Endothelial cell of umbilical vein (primary cell): ENCODE results near the gene METTL8. TPM values are rescaled to one million over a fixed set of nuclear protein-coding genes. Genes with fewer than 3 reads are reported as not detected.

Experiments used
- BruUV-seq: library from RNA; stranded (reverse); fragments of 400-500 nt; replicated peaks from 2 replicates; lab custom pipeline; 2021; lab: Mats Ljungman, UMichigan
- CTCF ChIA-PET: fragments of 300-600, 350-600 bp; sonication (Branson Sonifier 250); formaldehyde crosslinking; loops from one replicate; lab custom pipeline; 2021; ENCODE audit warnings: antibody characterized with exemption, inconsistent platforms; lab: Charles Lee
- POLR2A ChIA-PET: fragments of 300-600, 350-600 bp; sonication (Branson Sonifier 250); formaldehyde crosslinking; loops from one replicate; lab custom pipeline; 2021; ENCODE audit warnings: antibody characterized with exemption, inconsistent platforms; lab: Charles Lee
- DNase-seq: peaks from one replicate; pipeline ENCODE4 v3.0.0-alpha.2; 2011; ENCODE audit warnings: low read depth, low spot score
- FAIRE-seq: peaks from 2 replicates; lab custom pipeline; 2011; peaks lifted over from hg19 to GRCh38; lab: Jason Lieb, UNC
- H2AFZ ChIP-seq: 2 replicates; pipeline ENCODE4 v1.6.0; 2012; ENCODE audit warnings: low read depth, low read length, control low read depth, inconsistent platforms
- H3K27ac ChIP-seq: 2 replicates; pipeline ENCODE4 v1.5.1; 2011; ENCODE audit warnings: low read depth, mild to moderate bottlenecking, control low read depth, low read length, moderate library complexity; ENCODE audit not compliant: insufficient read depth
- H3K27me3 ChIP-seq, 2 experiments: 2 replicates each; pipeline versions ENCODE4 v1.6.0 to v1.6.1; 2011; ENCODE audit warnings: low read length in 2 of 2, mixed read lengths in 1 of 2; ENCODE audit not compliant: control insufficient read depth in 2 of 2, insufficient read depth in 2 of 2
- H3K36me3 ChIP-seq, 2 experiments: 2 replicates in 1 of 2; 3 replicates in 1 of 2; pipeline ENCODE4 v1.5.1; 2011; ENCODE audit warnings: low read length in 2 of 2, mild to moderate bottlenecking in 1 of 2, moderate library complexity in 1 of 2; ENCODE audit not compliant: control insufficient read depth in 2 of 2, insufficient read depth in 2 of 2; ENCODE audit errors: extremely low read depth in 1 of 2
- H3K4me1 ChIP-seq: 3 replicates; pipeline ENCODE4 v1.5.1; 2011; ENCODE audit warnings: mild to moderate bottlenecking, low read length; ENCODE audit not compliant: control insufficient read depth, insufficient read depth; ENCODE audit errors: extremely low read depth
- H3K4me2 ChIP-seq: 2 replicates; pipeline ENCODE4 v1.6.1; 2011; ENCODE audit warnings: low read length, control low read depth, mixed read lengths; ENCODE audit not compliant: insufficient read depth
- H3K4me3 ChIP-seq, 3 experiments: fragments of 200-600 bp in 1 of 3; sonication (generic), shearing (Covaris generic) in 1 of 3; replicated peaks in 1 of 3; 2 replicates each; pipeline ENCODE4 v1.5.1; 2011 to 2016; ENCODE audit warnings: control low read depth in 3 of 3, low read length in 3 of 3, mild to moderate bottlenecking in 2 of 3, inconsistent platforms in 1 of 3, low read depth in 1 of 3, moderate library complexity in 1 of 3; ENCODE audit not compliant: insufficient read depth in 1 of 3
- H3K79me2 ChIP-seq: 2 replicates; pipeline ENCODE4 v1.6.0; 2012; ENCODE audit warnings: low read length, inconsistent platforms; ENCODE audit not compliant: control insufficient read depth, insufficient read depth
- H3K9ac ChIP-seq: replicated peaks from 2 replicates; pipeline ENCODE3; 2011; ENCODE audit warnings: low read length, control low read depth; ENCODE audit not compliant: insufficient read depth; ENCODE audit errors: extremely low read depth
- H3K9me1 ChIP-seq: replicated peaks from 3 replicates; pipeline ENCODE4 v1.6.0; 2011; ENCODE audit warnings: mild to moderate bottlenecking, low read length; ENCODE audit not compliant: control insufficient read depth, insufficient read depth; ENCODE audit errors: extremely low read depth
- H3K9me3 ChIP-seq: replicated peaks from 2 replicates; pipeline ENCODE4 v1.5.1; 2012; ENCODE audit warnings: low read length, inconsistent platforms; ENCODE audit not compliant: control insufficient read depth, insufficient read depth
- H4K20me1 ChIP-seq: replicated peaks from 2 replicates; pipeline ENCODE3; 2011; ENCODE audit warnings: mild to moderate bottlenecking, low read length; ENCODE audit not compliant: control insufficient read depth, insufficient read depth; ENCODE audit errors: extremely low read depth
- EZH2 ChIP-seq: IDR thresholded peaks from 2 replicates; pipeline ENCODE4 v1.6.1; 2012; ENCODE audit warnings: borderline replicate concordance, low read depth, mild to moderate bottlenecking, moderate library complexity, low read length, inconsistent platforms; ENCODE audit not compliant: severe bottlenecking
- FOS ChIP-seq: IDR thresholded peaks from 2 replicates; pipeline ENCODE4 v1.6.1; 2011; ENCODE audit warnings: mild to moderate bottlenecking, low read length, moderate library complexity, borderline replicate concordance; ENCODE audit not compliant: insufficient read depth
- GATA2 ChIP-seq: IDR thresholded peaks from 2 replicates; pipeline ENCODE4 v1.7.0; 2011; ENCODE audit warnings: low read depth, mild to moderate bottlenecking, moderate library complexity, mixed read lengths, low read length; ENCODE audit not compliant: insufficient read length, insufficient read depth
- JUN ChIP-seq: IDR thresholded peaks from 2 replicates; pipeline ENCODE4 v1.6.1; 2011; ENCODE audit warnings: borderline replicate concordance, low read depth; ENCODE audit not compliant: insufficient read length, insufficient read depth
- MAX ChIP-seq: IDR thresholded peaks from 2 replicates; pipeline ENCODE4 v1.6.1; 2011; ENCODE audit not compliant: insufficient read depth, insufficient read length
- MYC ChIP-seq: IDR thresholded peaks from one replicate; pipeline ENCODE4 v1.6.1; 2011; ENCODE audit warnings: mild to moderate bottlenecking, low read depth, low read length
- POLR2A ChIP-seq: IDR thresholded peaks from 2 replicates; pipeline ENCODE4 v1.6.1; 2012; ENCODE audit warnings: low read depth, mild to moderate bottlenecking, control low read depth, low read length
- POLR2AphosphoS5 ChIP-seq: IDR thresholded peaks from 2 replicates; pipeline ENCODE4 v1.6.1; 2012; ENCODE audit warnings: low read depth, mild to moderate bottlenecking, control low read depth, low read length, moderate library complexity; ENCODE audit not compliant: insufficient read depth
- dilution Hi-C: fragments of 300-500 bp; cut with MboI; formaldehyde crosslinking; loops from one replicate; pipeline ENCODE4 v1.15.0; 2019; ENCODE audit warnings: low sequenced_read_pairs; ENCODE audit not compliant: extremely low pct_ligation_motif_present
- intact Hi-C: fragments of 100-400 bp; cut with micrococcal nuclease; formaldehyde crosslinking; loops from one replicate; pipeline ENCODE4 v1.10.0; 2022
- polyA plus RNA-seq, 4 experiments: library from polyadenylated mRNA; depleted of rRNA in 3 of 4; stranded (reverse) in 3 of 4; unstranded in 1 of 4; fragments of >200 nt; gene quantifications; 2 replicates each; pipeline versions ENCODE4 v1.2.1 to v1.2.3, GENCODE V29; 2011 to 2012; ENCODE audit warnings: missing spikeins in 1 of 4
- total RNA-seq: library from RNA; stranded (reverse); gene quantifications from 2 replicates; pipeline ENCODE4 v1.2.3, GENCODE V29; 2021
- TF ChIP-seq, protein P1 (sequence below), 2 donors: IDR thresholded peaks; 1 replicate in 1 of 2; 2 replicates in 1 of 2; pipeline ENCODE4 v1.5.1; 2011; ENCODE audit warnings: low read length in 2 of 2, mild to moderate bottlenecking in 2 of 2, moderate library complexity in 2 of 2, control low read depth in 1 of 2, inconsistent platforms in 1 of 2, low read depth in 1 of 2; ENCODE audit not compliant: insufficient read depth in 1 of 2; ENCODE audit errors: extremely low read depth in 1 of 2

Gene METTL8
- total and polyA plus RNA-seq, 2 donors (not counting 3 experiments of a cell fraction or from before 2014, with no cell fraction given): 7.0 to 20.2 TPM

- dilution Hi-C loops (no loop called here), intact Hi-C loops (loop anchor here (5.0 kb wide), 1 partner anchor 459 kb away; no protein-coding TSS in a partner anchor)
- no TSS peak for BruUV-seq
- H3K36me3 ChIP-seq: no peaks in the 10 kb centered on the region
- H4K20me1 ChIP-seq: no peaks in the 10 kb centered on the region
- FAIRE-seq: no peak
- H3K27me3 ChIP-seq: no peaks in the 10 kb centered on the region
- no peak for DNase-seq
- CTCF ChIA-PET: interaction anchor here (0.7 to 3.1 kb wide), 4 partner anchors 11 to 459 kb away, joined by 3 to 16 read pairs (median 4); no protein-coding TSS in a partner anchor
- POLR2A ChIA-PET: no interaction called here
- H3K9me1 ChIP-seq: no peaks in the 10 kb centered on the region
- peaks cover 34% of the 10 kb centered on the region for H3K79me2 ChIP-seq
- TF ChIP-seq MAX (no peak), MYC (no peak), POLR2AphosphoS5 (no peak), JUN (no peak), EZH2 (no peak), FOS (no peak), POLR2A (no peak), GATA2 (no peak)
- TF ChIP-seq, protein P1, sequence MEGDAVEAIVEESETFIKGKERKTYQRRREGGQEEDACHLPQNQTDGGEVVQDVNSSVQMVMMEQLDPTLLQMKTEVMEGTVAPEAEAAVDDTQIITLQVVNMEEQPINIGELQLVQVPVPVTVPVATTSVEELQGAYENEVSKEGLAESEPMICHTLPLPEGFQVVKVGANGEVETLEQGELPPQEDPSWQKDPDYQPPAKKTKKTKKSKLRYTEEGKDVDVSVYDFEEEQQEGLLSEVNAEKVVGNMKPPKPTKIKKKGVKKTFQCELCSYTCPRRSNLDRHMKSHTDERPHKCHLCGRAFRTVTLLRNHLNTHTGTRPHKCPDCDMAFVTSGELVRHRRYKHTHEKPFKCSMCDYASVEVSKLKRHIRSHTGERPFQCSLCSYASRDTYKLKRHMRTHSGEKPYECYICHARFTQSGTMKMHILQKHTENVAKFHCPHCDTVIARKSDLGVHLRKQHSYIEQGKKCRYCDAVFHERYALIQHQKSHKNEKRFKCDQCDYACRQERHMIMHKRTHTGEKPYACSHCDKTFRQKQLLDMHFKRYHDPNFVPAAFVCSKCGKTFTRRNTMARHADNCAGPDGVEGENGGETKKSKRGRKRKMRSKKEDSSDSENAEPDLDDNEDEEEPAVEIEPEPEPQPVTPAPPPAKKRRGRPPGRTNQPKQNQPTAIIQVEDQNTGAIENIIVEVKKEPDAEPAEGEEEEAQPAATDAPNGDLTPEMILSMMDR (IDR thresholded peaks at IDR 0.05; ENCODE audit: extremely low read depth in 1 of 2, insufficient read depth in 1 of 2, low read depth in 1 of 2, low read length in 2 of 2): no peak
- no peak overlapping the region for H3K9ac ChIP-seq
- peaks cover 14% of the 10 kb centered on the region for H3K4me1 ChIP-seq
- H3K27ac ChIP-seq: no peak overlapping the region
- no peak overlapping the region for H2AFZ ChIP-seq
- no peak overlapping the region for H3K4me2 ChIP-seq
- H3K4me3 ChIP-seq: no peak overlapping the region
- no peaks in the 10 kb centered on the region for H3K9me3 ChIP-seq
Measured at GRCh38 chr2:171431677-171432167, 2.1 kb downstream of the METTL8 start.
